K562 (cell line): ENCODE data around the gene RNF39. TPM values are rescaled to one million over a fixed set of nuclear protein-coding genes. Genes with fewer than 3 reads are reported as not detected.
"Not testable (repeated sequence)": the region's sequence is repeated elsewhere in the genome, so short reads cannot be mapped to it uniquely, and the experiment has no call there.

Source experiments
- ATAC-seq: fragments of 200-7000 bp; cut with Tn5 transposase; 3 replicates; pipeline ENCODE4 v1.9.1; 2020; ENCODE audit warnings: moderate library complexity
- BruUV-seq: library from RNA; stranded (reverse); fragments of 400-500 nt; replicated peaks from 2 replicates; lab custom pipeline; 2021; lab: Mats Ljungman, UMichigan
- CTCF ChIA-PET: fragments of 300-600 bp; formaldehyde crosslinking; extraction: SDS; loops from one replicate; lab custom pipeline; 2021; ENCODE audit warnings: low intra/inter-chr PET ratio; lab: Yijun Ruan, JAX
- POLR2A ChIA-PET: fragments of 300-600, 350-650 bp; sonication (Branson Sonifier 250); formaldehyde crosslinking; extraction: SDS; loops from one replicate; lab custom pipeline; 2021; ENCODE audit warnings: antibody characterized with exemption, inconsistent platforms; lab: Yijun Ruan, JAX
- DNase-seq, 4 experiments: peaks; one replicate each; pipeline versions ENCODE4 v3.0.0 to v3.0.0-alpha.2; 2011 to 2018; ENCODE audit warnings: low spot score in 3 of 4, mixed read lengths in 3 of 4; ENCODE audit errors: extremely low read depth in 1 of 4
- FAIRE-seq: peaks from 2 replicates; lab custom pipeline; 2011; peaks lifted over from hg19 to GRCh38; lab: Jason Lieb, UNC
- H2AFZ ChIP-seq: 2 replicates; pipeline ENCODE4 v1.6.0; 2011; ENCODE audit warnings: low read depth, low read length, control low read depth, inconsistent platforms
- H3K27ac ChIP-seq: fragments of 200-600 bp; 3 replicates; pipeline ENCODE4 v1.8.0; 2011; ENCODE audit warnings: low read depth, mild to moderate bottlenecking, control low read depth, inconsistent platforms, low read length, moderate library complexity, mixed read lengths; ENCODE audit errors: extremely low read depth
- H3K27me3 ChIP-seq, 2 experiments: fragments of 300-600 bp in 1 of 2; 2 replicates in 1 of 2; 3 replicates in 1 of 2; pipeline versions ENCODE4 v1.6.0 to v1.8.0; 2011; ENCODE audit warnings: inconsistent platforms in 2 of 2, low read length in 2 of 2, mild to moderate bottlenecking in 1 of 2, mixed read lengths in 1 of 2, moderate library complexity in 1 of 2; ENCODE audit not compliant: control insufficient read depth in 2 of 2, insufficient read depth in 2 of 2
- H3K36me3 ChIP-seq: fragments of 300-600 bp; 3 replicates; pipeline ENCODE4 v1.8.0; 2011; ENCODE audit warnings: mild to moderate bottlenecking, low read length, inconsistent platforms; ENCODE audit not compliant: control insufficient read depth, insufficient read depth
- H3K4me1 ChIP-seq, 2 experiments: fragments of 200-600 bp in 1 of 2; replicated peaks in 1 of 2; 2 replicates in 1 of 2; 3 replicates in 1 of 2; pipeline versions ENCODE4 v1.5.1 to v1.8.0; 2011; ENCODE audit warnings: inconsistent platforms in 2 of 2, low read length in 2 of 2, mild to moderate bottlenecking in 1 of 2, mixed read lengths in 1 of 2, moderate library complexity in 1 of 2; ENCODE audit not compliant: control insufficient read depth in 2 of 2, insufficient read depth in 2 of 2
- H3K4me2 ChIP-seq: 2 replicates; pipeline ENCODE4 v1.6.1; 2011; ENCODE audit warnings: low read length, control low read depth, inconsistent platforms, mixed read lengths; ENCODE audit not compliant: insufficient read depth
- H3K4me3 ChIP-seq: fragments of 200-600 bp; sonication (generic), shearing (Covaris generic); 2 replicates; pipeline ENCODE4 v1.5.1; 2016; ENCODE audit warnings: control low read depth, inconsistent platforms
- H3K79me2 ChIP-seq: fragments of 200-600 bp; 3 replicates; pipeline ENCODE4 v1.8.0; 2011; ENCODE audit warnings: low read length, inconsistent platforms; ENCODE audit not compliant: control insufficient read depth, insufficient read depth
- H3K9ac ChIP-seq, 2 experiments: 2 replicates each; pipeline versions ENCODE4 v1.6.0 to v1.6.1; 2011; ENCODE audit warnings: low read depth in 2 of 2, low read length in 2 of 2, control low read depth in 1 of 2, inconsistent platforms in 1 of 2, mild to moderate bottlenecking in 1 of 2, mixed read lengths in 1 of 2; ENCODE audit not compliant: insufficient read depth in 1 of 2
- H3K9me1 ChIP-seq: one replicate; pipeline ENCODE4 v1.6.0; 2011; ENCODE audit warnings: inconsistent platforms, mild to moderate bottlenecking, low read length, moderate library complexity; ENCODE audit not compliant: control insufficient read depth, insufficient read depth
- H3K9me3 ChIP-seq: replicated peaks from 2 replicates; pipeline ENCODE4 v1.5.1; 2011; ENCODE audit warnings: low read depth, low read length, inconsistent platforms; ENCODE audit not compliant: control insufficient read depth, insufficient read depth
- H4K20me1 ChIP-seq: replicated peaks from 2 replicates; pipeline ENCODE4 v1.6.1; 2011; ENCODE audit warnings: low read length, inconsistent platforms, mixed read lengths; ENCODE audit not compliant: control insufficient read depth, insufficient read depth
- PPARD ChIP-seq: fragments of 250-450 bp; sonication (Bioruptor Pico); IDR thresholded peaks from 2 replicates; pipeline ENCODE4 v1.8.0; 2022; ENCODE audit warnings: inconsistent platforms, mild to moderate bottlenecking, moderate library complexity
- ZNF121 ChIP-seq: sonication (generic); formaldehyde crosslinking; conservative IDR thresholded peaks from 2 replicates; pipeline ENCODE4 v1.8.0; 2022; ENCODE audit warnings: missing genetic modification reagents
- ZNF316 ChIP-seq: fragments of 450-650 bp; IDR thresholded peaks from 2 replicates; pipeline ENCODE4 v1.6.1; 2016
- WGBS: fragments of 100-300 bp; shearing (Covaris generic); methylation state at CpG from one replicate; pipeline ENCODE4 v1.1.6; 2016; ENCODE audit warnings: low coverage, mixed read lengths; ENCODE audit not compliant: insufficient coverage; ENCODE audit errors: missing lambda C conversion rate; 5-methylcytosine and 5-hydroxymethylcytosine counted together
- in situ Hi-C: fragments of 300-500 bp; cut with MboI; formaldehyde crosslinking; loops from 4 replicates; pipeline ENCODE4 v1.15.0; 2018; ENCODE audit warnings: inconsistent platforms, mixed read lengths
- intact Hi-C: fragments of 100-400 bp; cut with micrococcal nuclease; formaldehyde crosslinking; loops from 2 replicates; pipeline ENCODE4 v1.14.2; 2022
- polyA plus RNA-seq, 8 experiments: library from polyadenylated mRNA; depleted of rRNA in 4 of 8; stranded (reverse) in 5 of 8; unstranded in 3 of 8; fragments of >200 nt; fragmentation: Nextera tagmentation in 2 of 8; fragmentation: Illumina TruSeq in 1 of 8; extraction: Ambion mirVana in 2 of 8; extraction: Trizol in 1 of 8; gene quantifications; 2 replicates each; pipeline versions ENCODE4 v1.2.1 to v1.2.3, GENCODE V29; 2011 to 2014; ENCODE audit warnings: inconsistent platforms in 1 of 8, missing spikeins in 1 of 8
- total RNA-seq, 7 experiments: library from RNA; depleted of rRNA in 6 of 7; stranded (reverse); fragments of >200 nt in 6 of 7; fragmentation: Illumina TruSeq in 2 of 7; extraction: Trizol in 2 of 7; gene quantifications; 2 replicates each; pipeline versions ENCODE4 v1.2.1 to v1.2.3, GENCODE V29; 2011 to 2021; ENCODE audit warnings: low replicate concordance in 1 of 7

RNF39 gene
- total and polyA plus RNA-seq, 9 of the 15 experiments (the other 6 are each of a cell fraction or from before 2014, with no cell fraction given), result not detected

GRCh38 chr6:30022712-30023111 is 52.9 kb downstream of the RNF39 start:
- H3K27me3 ChIP-seq, H3K4me3 ChIP-seq, DNase-seq, H4K20me1 ChIP-seq, H3K9me3 ChIP-seq, H3K9ac ChIP-seq, CTCF ChIA-PET, intact Hi-C loops, FAIRE-seq, H3K9me1 ChIP-seq, H2AFZ ChIP-seq, H3K4me2 ChIP-seq, H3K4me1 ChIP-seq, H3K27ac ChIP-seq, BruUV-seq, H3K36me3 ChIP-seq, in situ Hi-C loops, H3K79me2 ChIP-seq, ATAC-seq: not testable (repeated sequence)
- POLR2A ChIA-PET, result interaction anchor here (0.6 to 1.0 kb wide), 2 partner anchors 13 to 14 kb away, joined by 3 read pairs; no protein-coding TSS in a partner anchor
- peak; percentile 67 for TF ChIP-seq ZNF121 (CRISPR knock-in tag)

DNA sequence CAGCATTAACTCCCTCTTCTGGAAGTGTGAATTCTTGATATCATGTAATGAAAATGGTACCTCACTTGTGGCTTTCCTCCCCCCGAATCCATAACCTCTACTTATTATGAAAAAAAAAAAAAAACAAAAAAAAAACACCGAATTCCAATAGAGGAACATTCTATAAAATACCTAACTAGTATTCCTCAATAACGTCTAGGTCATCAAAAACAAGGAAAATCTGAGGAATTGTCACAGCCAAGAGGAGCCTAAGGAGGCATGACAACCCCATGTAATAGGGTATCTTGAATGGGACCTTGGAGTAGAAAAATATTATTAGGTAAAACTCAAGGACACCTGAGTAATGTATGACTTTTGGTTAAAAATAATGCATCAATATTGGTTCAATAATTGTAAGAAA is 53.4 kb downstream of the RNF39 start:
- H3K4me3 ChIP-seq, result no peak overlapping the region
- no peaks in the 10 kb centered on the region for H3K79me2 ChIP-seq
- BruUV-seq, result no TSS peak
- H2AFZ ChIP-seq, result no peak overlapping the region
- H3K27ac ChIP-seq, result no peak overlapping the region
- no peak for FAIRE-seq
- H3K9me3 ChIP-seq, result no peaks in the 10 kb centered on the region
- POLR2A ChIA-PET, result no interaction called here
- ATAC-seq, result no peak
- intact Hi-C loops (no loop called here), in situ Hi-C loops (no loop called here)
- no peak overlapping the region for H3K9ac ChIP-seq
- H3K27me3 ChIP-seq, result no peaks in the 10 kb centered on the region
- TF ChIP-seq ZNF316, result peak; percentile 72
- no peak for TF ChIP-seq PPARD (CRISPR knock-in tag)
- no peak for DNase-seq
- no peak overlapping the region for H3K4me2 ChIP-seq
- CTCF ChIA-PET, result no interaction called here
- H3K9me1 ChIP-seq, result no peaks in the 10 kb centered on the region
- no peaks in the 10 kb centered on the region for H3K4me1 ChIP-seq
- H3K36me3 ChIP-seq, result no peaks in the 10 kb centered on the region
- no peaks in the 10 kb centered on the region for H4K20me1 ChIP-seq
- 32% methylated on average over 3 of the region's 3 CpGs for WGBS
